ENCODE measurements around the gene GALNT12. TPM values are rescaled to one million over a fixed set of nuclear protein-coding genes. Genes with fewer than 3 reads are reported as not detected.

Gene GALNT12
- total RNA-seq, 1 experiment from 2014 or later, result 3.3 TPM

GRCh38 chr9:98850851-98851729, 43.6 kb downstream of the GALNT12 start:
- CTCF ChIA-PET, result no interaction called here
- no peaks in the 10 kb centered on the region for H3K36me3 ChIP-seq (ENCODE audit: control insufficient read depth, insufficient read depth, low read length)
- ATAC-seq (no peak), DNase-seq (ENCODE audit: low read depth, low spot score) (no peak)
- no peaks in the 10 kb centered on the region for H3K27me3 ChIP-seq (ENCODE audit: control insufficient read depth, insufficient read depth, low read length)
- H3K27ac ChIP-seq (ENCODE audit: low read length), result no peak overlapping the region
- H3K4me1 ChIP-seq (ENCODE audit: control insufficient read depth, insufficient read depth, low read length), result no peaks in the 10 kb centered on the region; the same call in 1 of the 2 replicates
- no TSS peak for BruUV-seq (replicated peaks)
- in situ Hi-C loops (cut with HindIII; ENCODE audit: low pct_unique_long_range_greater_than_20kb, low sequenced_read_pairs) (no loop called here), intact Hi-C loops (cut with micrococcal nuclease; ENCODE audit: unreplicated experiment) (no loop called here)
- no peaks in the 10 kb centered on the region for H3K9me3 ChIP-seq (ENCODE audit: control insufficient read depth, insufficient read depth, low read depth, low read length)
- TF ChIP-seq SIN3A (IDR thresholded peaks at IDR 0.05; ENCODE audit: borderline replicate concordance, insufficient read depth, low read depth, low read length) (no peak), REST (IDR thresholded peaks at IDR 0.05; ENCODE audit: insufficient read depth in 1 of 2, low read depth in 2 of 2, low read length in 1 of 2) (no peak), TCF7L2 (IDR thresholded peaks at IDR 0.05; ENCODE audit: low read depth, low read length) (no peak), POLR2AphosphoS5 (IDR thresholded peaks at IDR 0.05; ENCODE audit: low read depth, low read length) (no peak)
- TF ChIP-seq, protein P1, sequence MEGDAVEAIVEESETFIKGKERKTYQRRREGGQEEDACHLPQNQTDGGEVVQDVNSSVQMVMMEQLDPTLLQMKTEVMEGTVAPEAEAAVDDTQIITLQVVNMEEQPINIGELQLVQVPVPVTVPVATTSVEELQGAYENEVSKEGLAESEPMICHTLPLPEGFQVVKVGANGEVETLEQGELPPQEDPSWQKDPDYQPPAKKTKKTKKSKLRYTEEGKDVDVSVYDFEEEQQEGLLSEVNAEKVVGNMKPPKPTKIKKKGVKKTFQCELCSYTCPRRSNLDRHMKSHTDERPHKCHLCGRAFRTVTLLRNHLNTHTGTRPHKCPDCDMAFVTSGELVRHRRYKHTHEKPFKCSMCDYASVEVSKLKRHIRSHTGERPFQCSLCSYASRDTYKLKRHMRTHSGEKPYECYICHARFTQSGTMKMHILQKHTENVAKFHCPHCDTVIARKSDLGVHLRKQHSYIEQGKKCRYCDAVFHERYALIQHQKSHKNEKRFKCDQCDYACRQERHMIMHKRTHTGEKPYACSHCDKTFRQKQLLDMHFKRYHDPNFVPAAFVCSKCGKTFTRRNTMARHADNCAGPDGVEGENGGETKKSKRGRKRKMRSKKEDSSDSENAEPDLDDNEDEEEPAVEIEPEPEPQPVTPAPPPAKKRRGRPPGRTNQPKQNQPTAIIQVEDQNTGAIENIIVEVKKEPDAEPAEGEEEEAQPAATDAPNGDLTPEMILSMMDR (IDR thresholded peaks at IDR 0.05), result no peak
- H3K4me3 ChIP-seq (ENCODE audit: low read depth in 2 of 2, low read length in 2 of 2), result no peak overlapping the region
- POLR2A ChIA-PET, result no interaction called here

DNA sequence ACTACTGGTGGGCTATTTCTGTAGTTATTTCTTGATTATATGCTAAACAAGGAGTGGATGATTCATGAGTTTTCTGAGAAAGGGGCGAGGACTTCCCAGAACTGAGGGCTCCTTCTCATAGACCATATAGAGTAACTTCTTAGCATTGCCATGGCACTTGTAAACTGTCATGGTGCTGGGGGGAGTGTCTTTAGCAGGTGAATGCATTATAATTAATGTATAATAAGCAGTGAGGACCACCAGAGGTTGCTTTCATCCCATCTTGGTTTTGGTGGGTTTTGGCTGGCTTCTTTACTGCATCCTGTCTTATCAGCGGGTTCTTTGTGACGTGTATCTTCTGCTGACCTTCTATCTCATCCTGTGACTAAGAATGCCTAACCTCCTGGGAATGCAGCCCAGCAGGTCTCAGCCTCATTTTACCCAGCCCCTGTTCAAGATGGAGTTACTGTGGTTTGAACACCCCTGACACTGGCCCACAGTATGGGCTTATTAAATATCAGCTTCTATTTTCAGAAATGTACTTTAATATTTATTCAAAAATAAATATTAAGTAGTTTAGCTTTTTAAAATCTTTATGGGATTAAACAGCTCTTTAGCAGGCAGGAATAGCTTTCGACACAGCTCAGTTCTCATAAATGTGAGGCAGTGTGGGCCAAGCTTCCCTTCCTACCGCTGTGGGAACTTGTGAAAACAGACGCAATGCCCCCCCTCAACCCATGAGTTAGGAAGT, 44.4 kb downstream of the GALNT12 start:
- Histone ChIP-seq H3K27ac (ENCODE audit: low read length) (no peak overlapping the region), H3K27me3 (ENCODE audit: control insufficient read depth, insufficient read depth, low read length) (no peaks in the 10 kb centered on the region), H3K4me1 (ENCODE audit: control insufficient read depth, insufficient read depth, low read length) (no peaks in the 10 kb centered on the region; the same call in 1 of the 2 replicates), H3K4me3 (ENCODE audit: low read depth in 2 of 2, low read length in 2 of 2) (no peak overlapping the region), H3K36me3 (ENCODE audit: control insufficient read depth, insufficient read depth, low read length) (no peaks in the 10 kb centered on the region), H3K9me3 (ENCODE audit: control insufficient read depth, insufficient read depth, low read depth, low read length) (no peaks in the 10 kb centered on the region)
- DNase-seq (ENCODE audit: low read depth, low spot score), result no peak
- ChIA-PET POLR2A (no interaction called here), CTCF (no interaction called here)
- ATAC-seq, result no peak
- intact Hi-C loops (cut with micrococcal nuclease; ENCODE audit: unreplicated experiment) (no loop called here), in situ Hi-C loops (cut with HindIII; ENCODE audit: low pct_unique_long_range_greater_than_20kb, low sequenced_read_pairs) (no loop called here)
- BruUV-seq (replicated peaks), result no TSS peak
- no peak for TF ChIP-seq SIN3A (IDR thresholded peaks at IDR 0.05; ENCODE audit: borderline replicate concordance, insufficient read depth, low read depth, low read length)
- no peak for TF ChIP-seq REST (IDR thresholded peaks at IDR 0.05; ENCODE audit: insufficient read depth in 1 of 2, low read depth in 2 of 2, low read length in 1 of 2)
- no peak for TF ChIP-seq POLR2AphosphoS5 (IDR thresholded peaks at IDR 0.05; ENCODE audit: low read depth, low read length)
- TF ChIP-seq, protein P1 (IDR thresholded peaks at IDR 0.05), result no peak
- TF ChIP-seq TCF7L2 (IDR thresholded peaks at IDR 0.05; ENCODE audit: low read depth, low read length), result no peak
